K562 (cell line): ENCODE results near the gene APCDD1.

Experiments used
- BRF1 ChIP-seq: IDR thresholded peaks from 3 replicates; pipeline ENCODE4 v1.6.1; 2011; ENCODE audit warnings: borderline replicate concordance, mild to moderate bottlenecking; ENCODE audit not compliant: insufficient read length; ENCODE audit errors: extremely low read depth
- CHD2 ChIP-seq: IDR thresholded peaks from 2 replicates; pipeline ENCODE4 v1.6.1; 2011; ENCODE audit warnings: low read depth, low read length
- CTCF ChIP-seq, 3 experiments: IDR thresholded peaks in 2 of 3; conservative IDR thresholded peaks in 1 of 3; 2 replicates each; pipeline ENCODE4 v1.5.1; 2011 to 2012; ENCODE audit warnings: low read length in 3 of 3, mild to moderate bottlenecking in 3 of 3, control low read depth in 2 of 3, improper control_type of control experiment in 1 of 3, inconsistent platforms in 1 of 3, low read depth in 1 of 3, mixed read lengths in 1 of 3, moderate library complexity in 1 of 3; ENCODE audit not compliant: insufficient read depth in 2 of 3
- ETV6 ChIP-seq, 3 experiments: fragments of 150-350 bp in 1 of 3; sonication (generic) in 1 of 3; formaldehyde crosslinking in 1 of 3; IDR thresholded peaks; 2 replicates each; pipeline versions ENCODE4 v1.6.1 to v1.8.0; 2014 to 2022; ENCODE audit warnings: borderline replicate concordance in 2 of 3, low read depth in 2 of 3, antibody characterized with exemption in 1 of 3, low read length in 1 of 3, mild to moderate bottlenecking in 1 of 3, missing genetic modification reagents in 1 of 3
- GABPB2 ChIP-seq: fragments of 250-450 bp; sonication (Bioruptor Pico); conservative IDR thresholded peaks from 2 replicates; pipeline ENCODE4 v1.5.1; 2021; ENCODE audit warnings: mild to moderate bottlenecking
- HMG20B ChIP-seq: fragments of 250-450 bp; sonication (Bioruptor Pico); IDR thresholded peaks from 2 replicates; pipeline ENCODE4 v1.5.0; 2021; ENCODE audit warnings: mild to moderate bottlenecking
- IRF9 ChIP-seq: fragments of 450-650 bp; IDR thresholded peaks from 2 replicates; pipeline ENCODE4 v1.6.1; 2016; ENCODE audit warnings: missing biosample characterization, missing genetic modification characterization
- MAFK ChIP-seq: IDR thresholded peaks from 2 replicates; pipeline ENCODE4 v1.6.1; 2011; ENCODE audit warnings: low read length, improper control_type of control experiment
- NBN ChIP-seq: fragments of 450-650 bp; IDR thresholded peaks from 2 replicates; pipeline ENCODE4 v1.6.1; 2016; ENCODE audit warnings: low read depth, mild to moderate bottlenecking
- RAD21 ChIP-seq, 2 experiments: fragments of 250-450 bp in 1 of 2; fragments of 450-650 bp in 1 of 2; sonication (Bioruptor Pico) in 1 of 2; formaldehyde crosslinking in 1 of 2; IDR thresholded peaks in 1 of 2; conservative IDR thresholded peaks in 1 of 2; 2 replicates each; pipeline versions ENCODE4 v1.4.0 to v1.8.0; 2020 to 2022; ENCODE audit warnings: mild to moderate bottlenecking in 2 of 2, moderate library complexity in 1 of 2
- SIN3A ChIP-seq, 2 experiments: fragments of 150-350 bp in 1 of 2; IDR thresholded peaks; 2 replicates each; pipeline ENCODE4 v1.6.1; 2011 to 2016; ENCODE audit warnings: borderline replicate concordance in 2 of 2, low read depth in 2 of 2, low read length in 2 of 2, mild to moderate bottlenecking in 2 of 2, moderate library complexity in 2 of 2; ENCODE audit not compliant: control insufficient read depth in 1 of 2
- ZFP91 ChIP-seq: sonication (generic); formaldehyde crosslinking; IDR thresholded peaks from 2 replicates; pipeline ENCODE4 v1.8.0; 2022; ENCODE audit warnings: mild to moderate bottlenecking, missing genetic modification reagents
- ZNF398 ChIP-seq: fragments of 250-450 bp; sonication (Bioruptor Pico); IDR thresholded peaks from 2 replicates; pipeline ENCODE4 v1.8.0; 2021; ENCODE audit warnings: moderate library complexity, mild to moderate bottlenecking, inconsistent platforms

- TF ChIP-seq NBN (no peak), CTCF (IDR thresholded peaks at IDR 0.05 in 2 of 3, conservative IDR thresholded peaks at IDR 0.05 in 1 of 3; ENCODE audit: insufficient read depth in 2 of 3, low read depth in 1 of 3, low read length in 3 of 3) (no peak), SIN3A (IDR thresholded peaks at IDR 0.05; ENCODE audit: borderline replicate concordance in 2 of 2, control insufficient read depth in 1 of 2, low read depth in 2 of 2, low read length in 2 of 2) (no peak), CHD2 (no peak), ZNF398 (CRISPR knock-in tag) (no peak), ZFP91 (CRISPR knock-in tag) (no peak), ETV6 (IDR thresholded peaks at IDR 0.05; ENCODE audit: borderline replicate concordance in 1 of 2, low read depth in 2 of 2, low read length in 1 of 2) (no peak), ETV6 (CRISPR knock-in tag; IDR thresholded peaks at IDR 0.05; ENCODE audit: borderline replicate concordance) (no peak), GABPB2 (no peak), RAD21 (CRISPR knock-in tag; conservative IDR thresholded peaks at IDR 0.05 in 1 of 2, IDR thresholded peaks at IDR 0.05 in 1 of 2) (no peak), BRF1 (no peak), HMG20B (CRISPR knock-in tag) (no peak), IRF9 (tag) (no peak), MAFK (no peak)
Observed at GRCh38 chr18:10521566-10521965, 67.1 kb downstream of the APCDD1 start.
